ENCODE results near the gene CRYGN. TPM values are rescaled to one million over a fixed set of nuclear protein-coding genes. Genes with fewer than 3 reads are reported as not detected.

Gene CRYGN
- total and polyA plus RNA-seq, 4 donors: under 0.01 to 0.02 TPM; not detected in 2

- no peak for TF ChIP-seq YY1 (IDR thresholded peaks at IDR 0.05)
- no peak for TF ChIP-seq GABPA (IDR thresholded peaks at IDR 0.05 in 1 of 2, conservative IDR thresholded peaks at IDR 0.05 in 1 of 2)
- peak; percentile 91 for TF ChIP-seq CTCF (IDR thresholded peaks at IDR 0.05; ENCODE audit: low read depth, low read length, missing input control)
- no peak for TF ChIP-seq ZBTB33 (IDR thresholded peaks at IDR 0.05)
- no peak for TF ChIP-seq HNF4G (IDR thresholded peaks at IDR 0.05)
- no peak for TF ChIP-seq NR2F2 (IDR thresholded peaks at IDR 0.05)
- peak; percentile 85 to 87 for TF ChIP-seq RAD21 (IDR thresholded peaks at IDR 0.05)
- no peak for TF ChIP-seq ATF3 (IDR thresholded peaks at IDR 0.05)
- no peak for TF ChIP-seq REST (IDR thresholded peaks at IDR 0.05)
- no peak for TF ChIP-seq FOXA1 (IDR thresholded peaks at IDR 0.05)
- TF ChIP-seq MAX (IDR thresholded peaks at IDR 0.05): no peak
- no peak for TF ChIP-seq FOXA2 (IDR thresholded peaks at IDR 0.05)
- no peak for TF ChIP-seq HNF4A (conservative IDR thresholded peaks at IDR 0.05)
- no peak for TF ChIP-seq EGR1 (IDR thresholded peaks at IDR 0.05; ENCODE audit: low read depth in 2 of 2)
- TF ChIP-seq TAF1 (conservative IDR thresholded peaks at IDR 0.05): no peak
- TF ChIP-seq SP1 (IDR thresholded peaks at IDR 0.05): no peak
- no peaks in the 10 kb centered on the region for H3K9me3 ChIP-seq (ENCODE audit: control insufficient read depth in 4 of 4, low read length in 3 of 4)
- H3K27ac ChIP-seq (ENCODE audit: low read depth in 1 of 2, low read length in 2 of 2): no peak overlapping the region
- H3K9ac ChIP-seq (ENCODE audit: low read depth in 1 of 2, low read length in 2 of 2): no peak overlapping the region
- peaks cover 0 to 2% (median 0%) of the 10 kb centered on the region in 4 donors for H3K4me1 ChIP-seq (ENCODE audit: control insufficient read depth in 4 of 4, insufficient read depth in 4 of 4, low read length in 3 of 4)
- peak overlapping the region in 2 of 3 donors; percentile 64 to 77 for H3K4me3 ChIP-seq (ENCODE audit: low read depth in 1 of 3, low read length in 3 of 3)
- 7% methylated on average over 61 of the region's 61 CpGs for WGBS
- no peaks in the 10 kb centered on the region for H3K36me3 ChIP-seq (ENCODE audit: control insufficient read depth in 4 of 4, insufficient read depth in 3 of 4, low read depth in 1 of 4, low read length in 3 of 4)
- no peaks in the 10 kb centered on the region for H3K27me3 ChIP-seq (ENCODE audit: control insufficient read depth in 4 of 4, insufficient read depth in 4 of 4, low read length in 3 of 4)
- DNase-seq (ENCODE audit: low spot score): peak; percentile 73
Measured at GRCh38 chr7:151448261-151449252, 8.6 kb upstream of the CRYGN start.

All from liver (tissue), 9 donors.